Transverse colon (tissue), 4 donors: ENCODE results near the gene MAGI2. TPM values are rescaled to one million over a fixed set of nuclear protein-coding genes. Genes with fewer than 3 reads are reported as not detected.

Experiments used
- DNase-seq: peaks from one replicate; pipeline ENCODE4 v3.0.0-alpha.2; 2019
- H3K27ac ChIP-seq, 4 donors: fragments of 200-600 bp; sonication (generic); 2 replicates each; pipeline ENCODE4 v1.5.1; 2016 to 2018; ENCODE audit warnings: inconsistent platforms in 4 of 4
- H3K27me3 ChIP-seq: fragments of 200-600 bp; sonication (generic); 2 replicates; pipeline ENCODE4 v1.5.1; 2017; ENCODE audit warnings: inconsistent platforms
- H3K36me3 ChIP-seq, 4 donors: fragments of 200-600 bp; sonication (generic); 2 replicates each; pipeline ENCODE4 v1.5.1; 2017 to 2019; ENCODE audit warnings: inconsistent platforms in 4 of 4
- H3K4me1 ChIP-seq, 4 donors: fragments of 200-600 bp; sonication (generic); 2 replicates each; pipeline ENCODE4 v1.5.1; 2017 to 2020; ENCODE audit warnings: inconsistent platforms in 4 of 4
- H3K4me3 ChIP-seq, 4 donors: fragments of 200-600 bp; sonication (generic); 1 replicate in 1 of 4; 2 replicates in 3 of 4; pipeline versions ENCODE4 v1.5.1 to v1.6.1; 2017 to 2019; ENCODE audit warnings: inconsistent platforms in 4 of 4
- H3K9me3 ChIP-seq, 2 donors: fragments of 200-600 bp; sonication (generic); 2 replicates each; pipeline ENCODE4 v1.5.1; 2017 to 2019; ENCODE audit warnings: inconsistent platforms in 2 of 2
- EP300 ChIP-seq: sonication (generic); formaldehyde crosslinking; IDR thresholded peaks from one replicate; pipeline ENCODE4 v1.6.1; 2017; ENCODE audit warnings: antibody characterized with exemption, low read depth
- POLR2A ChIP-seq: fragments of 450-650 bp; IDR thresholded peaks from one replicate; pipeline ENCODE4 v1.6.1; 2016; ENCODE audit warnings: antibody characterized with exemption, mild to moderate bottlenecking, moderate library complexity
- POLR2AphosphoS5 ChIP-seq, 3 donors: sonication (generic); formaldehyde crosslinking; IDR thresholded peaks; one replicate each; pipeline ENCODE4 v1.6.1; 2016; ENCODE audit warnings: antibody characterized with exemption in 3 of 3
- WGBS, 2 donors: methylation state at CpG; one replicate each; pipeline ENCODE4 v1.1.5; 2018; ENCODE audit warnings: low coverage in 1 of 2; 5-methylcytosine and 5-hydroxymethylcytosine counted together
- in situ Hi-C, 4 donors: fragments of 200-750 bp; cut with MboI; loops; one replicate each; pipeline versions ENCODE4 v1.15.0 to v1.15.1; 2017; ENCODE audit warnings: low sequenced_read_pairs in 3 of 4, low pct_ligation_motif_present in 1 of 4, low pct_unique_long_range_greater_than_20kb in 1 of 4
- intact Hi-C: fragments of 100-400 bp; cut with DNase I; formaldehyde crosslinking; loops from one replicate; pipeline ENCODE4 v1.15.1; 2023; ENCODE audit warnings: low total_unique reads
- total RNA-seq, 4 donors: library from RNA; depleted of rRNA; stranded (reverse); fragments of >200 nt; gene quantifications; one replicate each; pipeline ENCODE4 v1.1.0, GENCODE V29; 2016
- TF ChIP-seq, protein P1 (sequence below), 5 experiments: fragments of 200-600 bp in 3 of 5; fragments of 450-650 bp in 2 of 5; sonication (generic) in 3 of 5; IDR thresholded peaks; 1 replicate in 2 of 5; 2 replicates in 3 of 5; pipeline ENCODE4 v1.5.1; 2016 to 2017; ENCODE audit warnings: antibody characterized with exemption in 5 of 5, inconsistent platforms in 3 of 5, mild to moderate bottlenecking in 2 of 5, moderate library complexity in 1 of 5

Gene MAGI2
- total RNA-seq, 4 donors from 2014 or later = 1.6 to 9.7 (median 4.1) TPM

- Histone ChIP-seq H3K4me1 (no peaks in the 10 kb centered on the region), H3K27me3 (no peaks in the 10 kb centered on the region), H3K4me3 (no peak overlapping the region), H3K27ac (no peak overlapping the region), H3K9me3 (no peaks in the 10 kb centered on the region), H3K36me3 (no peaks in the 10 kb centered on the region)
- no peak for DNase-seq
- TF ChIP-seq EP300 (no peak), POLR2AphosphoS5 (IDR thresholded peaks at IDR 0.05) (no peak), POLR2A (no peak)
- TF ChIP-seq, protein P1, sequence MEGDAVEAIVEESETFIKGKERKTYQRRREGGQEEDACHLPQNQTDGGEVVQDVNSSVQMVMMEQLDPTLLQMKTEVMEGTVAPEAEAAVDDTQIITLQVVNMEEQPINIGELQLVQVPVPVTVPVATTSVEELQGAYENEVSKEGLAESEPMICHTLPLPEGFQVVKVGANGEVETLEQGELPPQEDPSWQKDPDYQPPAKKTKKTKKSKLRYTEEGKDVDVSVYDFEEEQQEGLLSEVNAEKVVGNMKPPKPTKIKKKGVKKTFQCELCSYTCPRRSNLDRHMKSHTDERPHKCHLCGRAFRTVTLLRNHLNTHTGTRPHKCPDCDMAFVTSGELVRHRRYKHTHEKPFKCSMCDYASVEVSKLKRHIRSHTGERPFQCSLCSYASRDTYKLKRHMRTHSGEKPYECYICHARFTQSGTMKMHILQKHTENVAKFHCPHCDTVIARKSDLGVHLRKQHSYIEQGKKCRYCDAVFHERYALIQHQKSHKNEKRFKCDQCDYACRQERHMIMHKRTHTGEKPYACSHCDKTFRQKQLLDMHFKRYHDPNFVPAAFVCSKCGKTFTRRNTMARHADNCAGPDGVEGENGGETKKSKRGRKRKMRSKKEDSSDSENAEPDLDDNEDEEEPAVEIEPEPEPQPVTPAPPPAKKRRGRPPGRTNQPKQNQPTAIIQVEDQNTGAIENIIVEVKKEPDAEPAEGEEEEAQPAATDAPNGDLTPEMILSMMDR (IDR thresholded peaks at IDR 0.05) = no peak
- in situ Hi-C loops (no loop called here), intact Hi-C loops (no loop called here)
- 86 to 88% methylated on average over 1 of the region's 1 CpG for WGBS, 2 donors
Observed at GRCh38 chr7:79434098-79434497, 19.4 kb downstream of the MAGI2 start.

GRCh38 chr7:79430391-79430790 lies 23.1 kb downstream of the MAGI2 start:
- in situ Hi-C loops = no loop called here
- H3K27ac ChIP-seq = no peak overlapping the region
- WGBS, 2 donors = 85 to 100% methylated on average over 2 of the region's 2 CpGs
- no peaks in the 10 kb centered on the region for H3K27me3 ChIP-seq
- no peaks in the 10 kb centered on the region for H3K9me3 ChIP-seq
- no peaks in the 10 kb centered on the region for H3K4me1 ChIP-seq
- intact Hi-C loops = loop anchor here (1.0 kb wide), 1 partner anchor 11 kb away; no protein-coding TSS in a partner anchor
- TF ChIP-seq POLR2AphosphoS5 (IDR thresholded peaks at IDR 0.05) (no peak), EP300 (no peak)
- TF ChIP-seq, protein P1 (IDR thresholded peaks at IDR 0.05) = no peak
- H3K36me3 ChIP-seq = no peaks in the 10 kb centered on the region
- no peak for DNase-seq
- H3K4me3 ChIP-seq = no peak overlapping the region

DNA sequence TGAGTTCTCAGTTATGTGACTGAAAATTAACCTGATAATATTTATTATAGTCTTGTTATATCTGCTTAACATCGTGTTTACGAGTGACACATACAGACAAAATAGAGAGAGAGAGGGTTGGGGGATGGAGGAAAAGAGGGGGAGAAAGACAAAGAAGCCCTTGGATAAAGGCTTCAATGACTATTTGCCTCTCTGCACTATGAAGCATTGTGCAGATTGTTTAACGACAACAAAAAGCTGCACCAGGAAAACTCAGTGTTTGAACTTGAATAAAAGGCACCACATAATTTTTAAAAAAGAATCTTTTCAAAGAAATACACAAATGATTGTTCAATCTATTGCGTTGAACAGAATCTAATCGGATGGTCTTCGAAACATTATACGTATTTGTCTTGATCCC lies 27.8 kb downstream of the MAGI2 start:
- Histone ChIP-seq H3K36me3 (no peaks in the 10 kb centered on the region), H3K27ac (no peak overlapping the region), H3K9me3 (no peaks in the 10 kb centered on the region), H3K27me3 (no peaks in the 10 kb centered on the region), H3K4me1 (no peaks in the 10 kb centered on the region), H3K4me3 (no peak overlapping the region)
- TF ChIP-seq POLR2AphosphoS5 (IDR thresholded peaks at IDR 0.05) = no peak
- TF ChIP-seq POLR2A = no peak
- no peak for TF ChIP-seq EP300
- TF ChIP-seq, protein P1 (IDR thresholded peaks at IDR 0.05) = no peak
- no peak for DNase-seq
- 81 to 84% methylated on average over 7 of the region's 7 CpGs for WGBS, 2 donors
- intact Hi-C loops = no loop called here
- in situ Hi-C loops = no loop called here

DNA sequence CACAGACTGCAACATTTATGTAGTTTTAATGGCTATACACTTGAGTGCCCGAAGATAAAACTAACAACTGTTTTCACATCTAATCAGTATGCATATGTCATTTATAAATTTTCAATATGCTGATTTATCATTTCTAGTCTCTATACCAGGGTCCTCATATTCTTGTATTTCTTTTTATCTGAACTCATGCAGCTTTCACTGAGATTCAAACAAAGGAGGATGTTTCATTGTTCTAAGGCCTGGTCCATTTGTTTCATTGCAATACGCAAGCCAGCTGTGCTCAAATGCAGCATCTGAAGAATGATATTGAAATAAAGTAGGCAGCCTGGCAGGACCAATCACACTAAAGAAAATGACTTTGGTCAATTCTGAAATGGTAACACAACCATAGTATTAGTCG lies 31.7 kb downstream of the MAGI2 start:
- WGBS, 2 donors = 85 to 92% methylated on average over 3 of the region's 3 CpGs
- no peak for DNase-seq
- Histone ChIP-seq H3K27me3 (no peaks in the 10 kb centered on the region), H3K9me3 (no peaks in the 10 kb centered on the region), H3K4me3 (no peak overlapping the region), H3K36me3 (no peaks in the 10 kb centered on the region), H3K27ac (no peak overlapping the region), H3K4me1 (no peaks in the 10 kb centered on the region)
- TF ChIP-seq, protein P1 (IDR thresholded peaks at IDR 0.05) = no peak
- in situ Hi-C loops = no loop called here
- intact Hi-C loops = no loop called here
